Prostate gland (tissue), 2 donors: ENCODE measurements around the gene IL21.

Experiments used
- CTCF ChIP-seq, 4 experiments: fragments of 200-600 bp in 2 of 4; fragments of 450-650 bp in 2 of 4; sonication (generic) in 2 of 4; IDR thresholded peaks; 1 replicate in 3 of 4; 2 replicates in 1 of 4; pipeline ENCODE4 v1.5.1; 2016 to 2019; ENCODE audit warnings: antibody characterized with exemption in 4 of 4, mild to moderate bottlenecking in 2 of 4, moderate library complexity in 2 of 4
- POLR2A ChIP-seq: fragments of 450-650 bp; IDR thresholded peaks from one replicate; pipeline ENCODE4 v1.6.1; 2016; ENCODE audit warnings: antibody characterized with exemption, mild to moderate bottlenecking
- POLR2AphosphoS5 ChIP-seq: sonication (generic); formaldehyde crosslinking; IDR thresholded peaks from one replicate; pipeline ENCODE4 v1.6.1; 2017; ENCODE audit warnings: antibody characterized with exemption

GRCh38 chr4:122669911-122670738 is 49.3 kb upstream of the IL21 start:
- TF ChIP-seq POLR2A (no peak), POLR2AphosphoS5 (no peak), CTCF (IDR thresholded peaks at IDR 0.05) (no peak)
